ENCODE data around the gene CAPN9. TPM values are rescaled to one million over a fixed set of nuclear protein-coding genes. Genes with fewer than 3 reads are reported as not detected.
A peak's percentile ranks its signal among the peaks of the same experiment; 100 is the strongest.

CAPN9 gene
- total RNA-seq, 1 donor from 2014 or later: 0.27 TPM

- intact Hi-C loops (cut with DNase I): no loop called here
- ATAC-seq: no peak
- DNase-seq (ENCODE audit: missing footprints): no peak
Observed at GRCh38 chr1:230808281-230808872, 61.2 kb downstream of the CAPN9 start.

DNA sequence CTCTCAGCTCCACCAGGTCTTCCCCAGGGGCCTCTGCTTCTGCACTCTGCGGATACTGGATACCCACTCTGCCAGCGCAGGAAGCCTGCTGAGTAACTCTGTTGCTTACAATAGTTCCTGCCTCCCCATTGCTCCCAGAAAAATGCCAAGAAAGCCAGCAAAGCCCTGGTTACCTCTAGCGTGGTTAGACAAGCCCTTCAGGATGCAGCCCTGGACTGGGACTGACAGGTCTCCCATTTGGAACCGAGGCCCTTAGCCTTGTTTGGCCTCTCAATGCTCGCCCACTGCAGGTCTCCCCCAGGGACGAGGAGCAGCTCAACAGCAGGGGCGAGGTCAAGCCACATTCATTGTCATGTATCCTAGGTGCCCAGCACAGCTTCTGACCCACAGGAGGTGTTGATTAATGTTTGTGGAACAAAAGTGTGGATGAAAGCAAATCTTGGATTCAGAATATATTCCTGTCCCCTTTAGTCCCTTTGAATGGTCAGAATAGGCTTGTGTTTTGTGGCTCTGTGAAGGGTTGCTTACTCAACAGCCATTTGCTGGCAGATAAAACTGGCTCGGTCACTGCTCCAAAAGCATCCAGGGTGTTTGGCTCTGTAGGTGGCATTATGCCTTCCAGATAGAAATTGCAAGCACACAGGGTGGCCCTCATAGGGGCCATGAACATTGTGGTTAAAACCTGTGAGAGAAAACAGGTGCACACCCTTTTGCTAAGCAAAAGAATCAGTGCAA is 62.2 kb downstream of the CAPN9 start:
- intact Hi-C loops (cut with DNase I): no loop called here
- ATAC-seq (peak; percentile 18), DNase-seq (ENCODE audit: missing footprints) (no peak)

DNA sequence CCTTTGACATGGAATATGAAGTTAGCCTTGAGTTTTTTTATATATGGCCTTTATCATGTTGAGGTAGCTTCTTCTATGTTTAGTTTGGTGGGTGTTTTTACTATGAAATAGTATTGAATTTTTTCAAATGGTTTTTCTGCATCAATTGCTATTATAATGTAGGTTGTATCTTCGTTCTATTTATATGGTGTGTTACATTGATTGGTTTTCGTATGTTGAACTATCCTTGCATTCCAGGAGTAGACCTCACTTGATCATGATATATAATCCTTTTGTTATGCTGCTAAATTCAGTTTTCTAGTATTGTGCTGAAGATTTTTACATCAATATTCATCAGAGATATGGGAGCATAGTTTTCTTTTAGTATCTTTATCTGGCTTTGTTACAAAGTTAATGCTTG is 65.4 kb downstream of the CAPN9 start:
- ATAC-seq: no peak
- intact Hi-C loops (cut with DNase I): no loop called here
- no peak for DNase-seq (ENCODE audit: missing footprints)

DNA sequence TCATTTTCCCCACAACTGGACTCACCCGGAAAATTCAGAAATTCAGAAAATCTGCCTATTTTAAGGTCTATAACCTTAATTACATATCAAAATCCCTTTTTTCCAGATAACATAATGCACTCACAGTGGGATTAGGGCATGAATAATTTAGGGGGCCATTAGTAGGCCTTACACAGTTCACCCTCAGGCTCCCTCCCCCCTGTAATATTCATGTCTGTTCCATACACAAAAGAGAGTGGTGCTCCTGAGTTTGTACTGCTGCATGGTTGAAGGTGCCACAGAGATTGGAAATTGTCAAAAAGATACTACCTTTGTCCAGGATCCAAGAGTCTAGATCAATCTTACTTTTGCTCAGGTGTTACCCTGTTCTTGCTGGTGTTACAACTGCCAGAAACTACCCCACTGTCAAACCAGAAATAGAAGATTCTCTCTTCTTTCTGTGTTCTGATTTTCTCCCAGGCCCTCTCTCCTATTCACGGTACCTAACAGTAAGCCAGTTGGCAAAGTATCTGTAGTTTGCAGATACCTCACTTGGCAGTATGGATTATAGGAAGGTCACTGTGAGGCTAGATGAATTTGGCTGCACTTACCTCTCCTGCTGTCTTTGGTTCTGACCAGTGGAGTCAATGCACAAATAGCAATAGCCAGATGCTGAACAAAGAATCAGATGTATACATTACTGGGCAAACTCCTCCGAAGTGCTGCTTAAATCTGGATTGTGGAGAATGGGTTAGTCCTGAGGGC is 67.9 kb downstream of the CAPN9 start:
- ATAC-seq (peak; percentile 89), DNase-seq (ENCODE audit: missing footprints) (no peak)
- intact Hi-C loops (cut with DNase I): no loop called here

DNA sequence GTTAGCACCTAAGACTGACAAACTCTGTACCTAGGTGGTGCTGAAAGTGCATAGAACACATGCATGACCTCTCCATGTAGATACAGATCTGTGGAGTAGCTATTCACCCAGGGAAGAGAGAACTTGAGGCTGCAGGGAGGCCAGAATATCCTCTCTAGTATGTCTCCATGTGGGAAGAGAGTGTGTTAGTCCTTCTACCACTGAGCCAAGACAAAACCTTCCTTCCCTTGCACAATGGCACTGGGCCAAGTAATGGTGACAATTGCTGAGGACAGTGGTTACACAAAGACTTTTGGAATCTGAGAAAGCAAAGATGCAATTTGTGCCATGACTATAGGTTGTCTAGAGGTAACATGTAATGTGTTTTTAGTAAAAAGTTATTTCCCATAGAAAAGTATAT is 68.8 kb downstream of the CAPN9 start:
- DNase-seq (ENCODE audit: missing footprints) (no peak), ATAC-seq (no peak)
- intact Hi-C loops (cut with DNase I): no loop called here

DNA sequence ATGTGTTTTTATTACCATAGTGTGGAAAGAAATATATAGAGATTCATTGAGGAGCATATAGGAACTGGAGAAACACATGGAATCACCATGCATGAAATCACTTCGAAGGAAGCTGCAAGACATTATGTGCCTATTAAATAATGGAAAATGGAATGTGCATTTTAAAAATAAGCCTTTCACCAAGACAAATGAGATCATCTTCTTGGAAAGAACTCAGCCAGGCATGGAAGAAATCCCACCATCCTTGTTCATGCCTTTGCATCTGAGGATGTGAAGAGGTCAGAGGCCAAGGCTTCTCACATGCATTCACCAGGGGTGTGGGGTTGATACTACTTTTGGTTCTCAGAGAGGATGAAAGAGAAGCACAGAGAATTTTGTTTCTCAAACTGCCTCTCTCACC is 71.2 kb downstream of the CAPN9 start:
- no peak for ATAC-seq
- intact Hi-C loops (cut with DNase I): no loop called here
- no peak for DNase-seq (ENCODE audit: missing footprints)

- no peak for ATAC-seq
- DNase-seq (ENCODE audit: missing footprints): no peak
- intact Hi-C loops (cut with DNase I): no loop called here
Observed at GRCh38 chr1:230818901-230819300, 71.7 kb downstream of the CAPN9 start.

DNA sequence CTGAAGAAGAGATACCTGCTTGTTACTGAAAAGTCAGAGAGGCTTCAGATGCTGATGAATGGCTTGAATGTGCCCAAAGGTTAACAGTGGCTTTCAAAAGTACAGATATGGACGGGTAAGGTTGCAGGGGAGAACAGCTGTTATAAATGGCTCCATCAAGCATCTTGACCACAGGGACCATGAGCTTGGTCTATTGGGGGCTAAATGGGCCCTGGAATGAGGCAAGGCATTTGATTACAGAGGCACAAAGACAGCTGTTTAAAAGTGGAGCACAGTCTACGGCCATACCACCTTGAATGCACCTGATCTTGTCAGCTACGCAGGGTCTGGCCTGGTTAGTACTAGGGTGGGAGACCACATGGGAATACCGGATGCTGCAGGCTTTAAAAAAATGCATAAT is 72.8 kb downstream of the CAPN9 start:
- ATAC-seq: no peak
- intact Hi-C loops (cut with DNase I): no loop called here
- no peak for DNase-seq (ENCODE audit: missing footprints)

- intact Hi-C loops (cut with DNase I): no loop called here
- DNase-seq (ENCODE audit: missing footprints) (no peak), ATAC-seq (no peak)
Observed at GRCh38 chr1:230820568-230820967, 73.4 kb downstream of the CAPN9 start.

- DNase-seq (ENCODE audit: missing footprints) (no peak), ATAC-seq (no peak)
- intact Hi-C loops (cut with DNase I): no loop called here
Observed at GRCh38 chr1:230821346-230821745, 74.2 kb downstream of the CAPN9 start.

GRCh38 chr1:230822092-230822581 is 74.9 kb downstream of the CAPN9 start:
- no peak for ATAC-seq
- DNase-seq (ENCODE audit: missing footprints): no peak
- intact Hi-C loops (cut with DNase I): no loop called here

DNA sequence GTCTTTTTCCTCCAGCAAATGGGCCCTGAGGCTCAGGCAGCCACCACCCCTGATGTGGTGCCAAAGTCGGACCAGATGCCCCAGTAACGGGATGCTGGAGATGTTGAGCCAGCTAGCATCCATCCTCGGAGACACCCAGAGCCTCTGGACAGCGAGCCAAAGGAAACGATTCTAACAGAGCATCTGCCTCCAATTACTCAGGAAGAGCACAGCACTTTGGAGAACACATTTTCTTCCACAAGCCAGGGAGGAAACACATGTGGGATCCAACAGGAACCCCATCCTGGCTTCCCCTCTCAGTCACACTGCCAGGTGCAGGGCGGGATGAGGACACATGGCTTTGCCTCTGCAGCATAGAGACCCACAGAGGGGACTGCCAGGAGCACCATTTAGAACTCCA is 76.2 kb downstream of the CAPN9 start:
- ATAC-seq (peak; percentile 46), DNase-seq (ENCODE audit: missing footprints) (no peak)
- intact Hi-C loops (cut with DNase I): no loop called here

DNA sequence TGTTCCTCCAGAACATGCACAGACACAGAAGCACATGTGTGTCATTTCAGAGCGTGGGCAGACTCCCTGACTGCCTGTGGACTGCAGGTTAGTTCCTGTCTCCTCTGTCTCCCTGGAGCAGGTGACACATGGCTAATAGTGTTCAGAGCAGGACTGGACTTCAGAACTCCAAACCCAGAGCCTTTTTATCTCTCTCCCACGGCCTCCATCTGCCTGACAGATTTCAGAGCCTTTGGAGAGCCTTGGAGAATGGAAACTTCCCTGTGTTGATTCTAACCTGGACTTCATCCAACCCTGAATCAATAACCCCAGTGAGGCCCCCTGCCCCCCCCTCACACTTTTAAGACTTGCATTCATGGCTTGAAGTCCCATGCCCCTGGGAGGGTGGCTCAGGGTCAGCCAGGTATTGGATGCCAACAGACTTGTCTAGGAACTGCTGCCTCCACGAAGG is 76.8 kb downstream of the CAPN9 start:
- DNase-seq (ENCODE audit: missing footprints) (no peak), ATAC-seq (no peak)
- intact Hi-C loops (cut with DNase I): no loop called here

DNA sequence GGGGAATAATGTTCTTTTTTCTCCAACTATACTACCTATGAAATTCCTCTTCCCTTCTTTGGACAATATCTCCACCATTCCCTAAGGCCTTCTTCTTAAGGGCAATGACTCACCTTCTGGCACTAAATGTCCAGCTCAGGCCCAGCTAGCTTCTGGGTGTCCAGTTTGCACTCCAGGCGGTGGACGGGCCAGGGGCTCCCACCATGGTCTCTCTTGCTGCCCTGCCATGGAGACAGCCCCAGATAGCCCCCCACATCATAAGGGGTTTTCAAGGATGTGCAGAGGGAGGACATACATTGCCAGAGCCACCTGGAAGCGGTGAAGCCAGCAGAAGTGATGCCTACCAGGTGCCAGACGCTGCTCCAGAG is 77.3 kb downstream of the CAPN9 start:
- DNase-seq (ENCODE audit: missing footprints) (no peak), ATAC-seq (no peak)
- intact Hi-C loops (cut with DNase I): no loop called here

DNA sequence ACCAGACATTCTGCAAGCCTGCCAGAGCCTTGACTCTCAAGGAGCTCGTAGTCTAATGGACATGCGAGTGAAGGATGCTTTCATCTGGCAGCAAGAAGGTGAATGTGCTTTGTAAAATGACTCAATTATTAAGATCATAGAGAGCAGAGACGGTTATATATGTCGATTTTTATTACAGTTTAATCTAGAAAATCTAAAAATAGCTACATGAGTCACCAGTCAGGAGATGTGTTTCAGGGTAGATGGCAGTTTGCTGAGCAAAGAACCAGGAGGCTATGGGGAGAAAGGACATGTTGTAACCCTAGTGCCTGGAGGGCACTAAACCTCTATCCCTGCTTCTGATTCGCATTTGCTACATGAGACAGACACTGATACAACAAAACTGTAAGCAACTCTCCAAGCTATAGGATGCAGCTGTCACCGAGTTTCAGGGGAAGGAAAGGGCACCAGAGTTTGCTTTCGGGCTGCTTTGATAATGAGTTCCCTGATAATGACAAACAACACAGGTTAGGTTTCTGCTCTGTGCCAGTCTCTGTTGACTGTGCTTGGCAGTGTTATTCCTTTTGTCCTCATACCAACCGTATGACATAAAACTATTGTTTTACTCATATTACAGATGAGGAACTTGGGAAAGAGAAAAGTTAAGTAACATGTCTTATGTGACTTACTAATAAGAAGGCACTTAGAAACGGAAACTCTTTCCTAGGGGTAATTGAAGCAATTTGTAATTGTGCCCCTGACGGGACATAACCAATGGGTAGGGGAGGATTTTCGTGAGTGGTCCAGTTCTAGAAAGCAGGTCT is 77.9 kb downstream of the CAPN9 start:
- peak; percentile 55 for ATAC-seq
- intact Hi-C loops (cut with DNase I): loop anchor here (5.0 kb wide), 1 partner anchor 42 kb away; the partner anchor contains the start of gene C1orf198
- DNase-seq (ENCODE audit: missing footprints): no peak

DNA sequence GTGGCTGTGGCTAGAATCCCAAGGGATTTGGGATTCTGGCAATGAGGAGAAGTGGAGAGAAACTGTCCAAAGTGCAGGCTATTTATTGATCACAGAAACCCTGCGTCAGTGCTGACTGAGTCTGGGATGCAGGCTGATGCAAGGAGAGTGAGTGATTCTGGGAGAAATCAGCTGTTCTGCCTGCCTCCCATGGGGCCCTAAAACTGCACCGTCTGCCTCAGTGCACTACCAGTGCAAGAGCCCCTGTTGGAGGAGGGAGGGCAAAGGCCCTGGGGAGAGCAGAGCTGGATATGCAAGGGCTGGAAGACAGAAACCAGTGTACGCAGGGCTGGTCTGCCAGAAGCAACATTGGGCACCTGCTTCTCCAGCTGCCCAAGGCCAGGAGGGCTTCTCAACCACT is 78.6 kb downstream of the CAPN9 start:
- ATAC-seq: peak; percentile 4
- intact Hi-C loops (cut with DNase I): loop anchor here (5.0 kb wide), 1 partner anchor 42 kb away; the partner anchor contains the start of gene C1orf198
- DNase-seq (ENCODE audit: missing footprints): no peak

- intact Hi-C loops (cut with DNase I): loop anchor here (5.0 kb wide), 1 partner anchor 41 kb away; the partner anchor contains the start of gene C1orf198
- no peak for ATAC-seq
- DNase-seq (ENCODE audit: missing footprints): no peak
Observed at GRCh38 chr1:230826166-230826875, 79.1 kb downstream of the CAPN9 start.

GRCh38 chr1:230827081-230827681 is 80.0 kb downstream of the CAPN9 start:
- ATAC-seq: peak; percentile 53
- intact Hi-C loops (cut with DNase I): loop anchor here (1.0 to 5.0 kb wide), 2 partner anchors 12 to 40 kb away; partner anchors contain the start of gene C1orf198
- peak; percentile 76 for DNase-seq (ENCODE audit: missing footprints)

All from Right ventricle myocardium inferior (tissue), 1 donor.